WERI-Rb-1 (cell line): ENCODE results near the gene MGLL.

ENCODE experiments used
- DNase-seq: peaks from one replicate; pipeline ENCODE4 v3.0.0-alpha.2; 2020
- H3K27ac ChIP-seq: fragments of 250-450 bp; sonication (Bioruptor Pico); 2 replicates; pipeline ENCODE4 v1.5.1; 2020; ENCODE audit warnings: mild to moderate bottlenecking, moderate library complexity
- H3K27me3 ChIP-seq: fragments of 250-450 bp; sonication (Bioruptor Pico); 2 replicates; pipeline ENCODE4 v1.5.1; 2021; ENCODE audit warnings: mild to moderate bottlenecking, low read depth, moderate library complexity; ENCODE audit not compliant: insufficient read depth, severe bottlenecking
- H3K36me3 ChIP-seq: fragments of 250-450 bp; sonication (Bioruptor Pico); 2 replicates; pipeline ENCODE4 v1.5.1; 2020; ENCODE audit warnings: mild to moderate bottlenecking, moderate library complexity
- H3K4me3 ChIP-seq: 2 replicates; pipeline ENCODE4 v1.5.1; 2011; ENCODE audit warnings: low read depth, mild to moderate bottlenecking, control low read depth, low read length
- H3K9me3 ChIP-seq: fragments of 250-450 bp; sonication (Bioruptor Pico); 2 replicates; pipeline ENCODE4 v1.5.1; 2021; ENCODE audit warnings: mild to moderate bottlenecking, moderate library complexity; ENCODE audit not compliant: severe bottlenecking
- TF ChIP-seq, protein P1 (sequence below): IDR thresholded peaks from 2 replicates; pipeline ENCODE4 v1.5.1; 2011; ENCODE audit warnings: low read depth, mild to moderate bottlenecking, control low read depth, inconsistent platforms, low read length

Gene MGLL

DNA sequence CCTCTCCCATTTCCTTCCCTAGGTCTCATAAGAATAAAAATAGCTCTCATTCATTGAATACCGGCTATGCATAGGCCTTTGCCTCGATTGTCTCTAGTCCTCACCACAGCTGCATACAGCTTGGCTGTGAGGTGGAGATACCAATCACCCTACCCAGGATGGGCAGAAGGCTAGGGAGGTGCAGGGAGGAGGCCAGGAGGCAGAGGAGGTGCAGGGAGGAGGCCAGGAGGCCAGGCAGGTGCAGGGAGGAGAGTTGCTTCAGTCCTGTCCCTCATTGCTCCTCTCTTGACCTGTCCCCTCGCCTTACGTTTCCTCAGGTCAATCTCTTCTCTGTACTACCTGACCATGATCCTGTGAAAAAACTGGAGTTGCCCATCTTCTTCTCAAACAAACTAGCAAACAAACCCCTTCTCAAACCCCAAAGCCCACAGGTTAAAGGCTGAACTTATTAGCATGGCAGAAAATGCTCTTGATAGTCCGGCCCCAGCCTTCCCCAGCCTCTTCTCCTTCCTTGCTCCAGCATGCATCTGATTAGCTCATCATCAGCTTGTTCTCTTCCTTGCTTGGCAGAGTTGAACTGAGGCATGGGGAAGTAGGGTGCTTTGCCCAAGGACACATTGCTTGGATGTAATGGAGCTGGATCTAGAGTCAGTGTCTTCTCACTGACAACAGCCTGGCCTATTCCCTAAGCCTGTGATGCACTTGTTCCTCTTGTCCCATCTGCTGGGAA is 177.5 kb downstream of the MGLL start:
- H3K9me3 ChIP-seq: no peaks in the 10 kb centered on the region
- TF ChIP-seq, protein P1, sequence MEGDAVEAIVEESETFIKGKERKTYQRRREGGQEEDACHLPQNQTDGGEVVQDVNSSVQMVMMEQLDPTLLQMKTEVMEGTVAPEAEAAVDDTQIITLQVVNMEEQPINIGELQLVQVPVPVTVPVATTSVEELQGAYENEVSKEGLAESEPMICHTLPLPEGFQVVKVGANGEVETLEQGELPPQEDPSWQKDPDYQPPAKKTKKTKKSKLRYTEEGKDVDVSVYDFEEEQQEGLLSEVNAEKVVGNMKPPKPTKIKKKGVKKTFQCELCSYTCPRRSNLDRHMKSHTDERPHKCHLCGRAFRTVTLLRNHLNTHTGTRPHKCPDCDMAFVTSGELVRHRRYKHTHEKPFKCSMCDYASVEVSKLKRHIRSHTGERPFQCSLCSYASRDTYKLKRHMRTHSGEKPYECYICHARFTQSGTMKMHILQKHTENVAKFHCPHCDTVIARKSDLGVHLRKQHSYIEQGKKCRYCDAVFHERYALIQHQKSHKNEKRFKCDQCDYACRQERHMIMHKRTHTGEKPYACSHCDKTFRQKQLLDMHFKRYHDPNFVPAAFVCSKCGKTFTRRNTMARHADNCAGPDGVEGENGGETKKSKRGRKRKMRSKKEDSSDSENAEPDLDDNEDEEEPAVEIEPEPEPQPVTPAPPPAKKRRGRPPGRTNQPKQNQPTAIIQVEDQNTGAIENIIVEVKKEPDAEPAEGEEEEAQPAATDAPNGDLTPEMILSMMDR: no peak
- DNase-seq: no peak
- H3K36me3 ChIP-seq: peaks cover 85% of the 10 kb centered on the region
- no peak overlapping the region for H3K4me3 ChIP-seq
- H3K27ac ChIP-seq: no peak overlapping the region
- no peaks in the 10 kb centered on the region for H3K27me3 ChIP-seq

DNA sequence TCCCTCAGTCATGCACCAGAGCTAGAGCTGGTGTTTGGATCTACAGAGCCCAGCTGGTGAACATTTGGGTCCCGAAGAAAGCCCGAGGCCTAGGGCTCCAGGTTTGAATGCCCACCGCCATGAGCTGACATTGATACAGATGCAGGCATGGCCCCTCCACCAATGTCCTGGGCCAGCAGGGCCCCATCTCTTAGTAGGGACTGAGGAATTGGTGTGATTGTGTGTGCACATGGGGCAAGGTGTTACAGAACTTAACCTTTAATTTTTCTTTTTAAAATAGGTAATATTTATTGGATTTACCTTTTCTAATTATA is 182.3 kb downstream of the MGLL start:
- no peak overlapping the region for H3K4me3 ChIP-seq
- DNase-seq: no peak
- no peaks in the 10 kb centered on the region for H3K9me3 ChIP-seq
- H3K36me3 ChIP-seq: peaks cover 57% of the 10 kb centered on the region
- H3K27ac ChIP-seq: no peak overlapping the region
- no peaks in the 10 kb centered on the region for H3K27me3 ChIP-seq
- TF ChIP-seq, protein P1: no peak

DNA sequence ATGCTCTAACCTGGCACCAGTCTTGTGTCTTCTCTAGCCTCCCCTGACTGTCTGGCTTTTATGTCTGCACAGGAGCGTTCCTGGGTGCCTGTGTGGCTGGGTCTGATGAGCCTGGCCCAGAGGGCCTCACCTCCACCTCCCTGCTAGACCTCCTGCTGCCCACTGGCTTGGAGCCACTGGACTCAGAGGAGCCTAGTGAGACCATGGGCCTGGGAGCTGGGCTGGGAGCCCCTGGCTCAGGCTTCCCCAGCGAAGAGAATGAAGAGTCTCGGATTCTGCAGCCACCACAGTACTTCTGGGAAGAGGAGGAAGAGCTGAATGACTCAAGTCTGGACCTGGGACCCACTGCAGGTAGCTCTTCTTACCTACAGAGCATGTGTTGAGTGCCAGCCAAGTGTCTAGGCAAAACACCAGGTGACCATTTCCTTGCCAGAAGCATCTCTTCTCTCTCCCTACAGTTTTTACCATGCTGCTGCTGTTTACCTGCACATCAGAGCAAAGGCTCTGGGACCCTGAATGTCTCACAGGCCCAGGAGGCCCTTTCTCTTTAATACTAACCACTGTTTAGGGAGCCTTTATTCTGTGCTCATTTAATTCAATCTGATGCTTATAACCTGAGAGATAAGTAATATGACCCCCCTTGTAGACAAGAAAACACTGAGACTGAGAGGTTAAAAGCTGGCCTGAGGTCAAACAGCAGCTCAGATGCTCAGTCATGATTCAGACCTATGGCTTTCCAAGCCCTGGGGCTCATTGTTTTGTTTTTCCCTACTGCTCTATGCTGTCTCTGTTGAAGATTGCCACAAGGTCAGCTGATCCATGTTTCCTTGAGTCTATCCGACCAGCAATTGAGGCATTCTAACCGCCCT is 182.9 kb downstream of the MGLL start:
- no peaks in the 10 kb centered on the region for H3K27me3 ChIP-seq
- TF ChIP-seq, protein P1: no peak
- peaks cover 52% of the 10 kb centered on the region for H3K36me3 ChIP-seq
- no peak overlapping the region for H3K27ac ChIP-seq
- H3K9me3 ChIP-seq: no peaks in the 10 kb centered on the region
- DNase-seq: no peak
- H3K4me3 ChIP-seq: no peak overlapping the region
